NK-92 (cell line): ENCODE results near the gene SPOCK2.
"Not testable (repeated sequence)": the region's sequence is repeated elsewhere in the genome, so short reads cannot be mapped to it uniquely, and the experiment has no call there.

Source experiments
- DNase-seq: peaks from one replicate; lab custom pipeline; 2025; ENCODE audit not compliant: unreplicated experiment; lab: John Stamatoyannopoulos, UW

The SPOCK2 gene

DNA sequence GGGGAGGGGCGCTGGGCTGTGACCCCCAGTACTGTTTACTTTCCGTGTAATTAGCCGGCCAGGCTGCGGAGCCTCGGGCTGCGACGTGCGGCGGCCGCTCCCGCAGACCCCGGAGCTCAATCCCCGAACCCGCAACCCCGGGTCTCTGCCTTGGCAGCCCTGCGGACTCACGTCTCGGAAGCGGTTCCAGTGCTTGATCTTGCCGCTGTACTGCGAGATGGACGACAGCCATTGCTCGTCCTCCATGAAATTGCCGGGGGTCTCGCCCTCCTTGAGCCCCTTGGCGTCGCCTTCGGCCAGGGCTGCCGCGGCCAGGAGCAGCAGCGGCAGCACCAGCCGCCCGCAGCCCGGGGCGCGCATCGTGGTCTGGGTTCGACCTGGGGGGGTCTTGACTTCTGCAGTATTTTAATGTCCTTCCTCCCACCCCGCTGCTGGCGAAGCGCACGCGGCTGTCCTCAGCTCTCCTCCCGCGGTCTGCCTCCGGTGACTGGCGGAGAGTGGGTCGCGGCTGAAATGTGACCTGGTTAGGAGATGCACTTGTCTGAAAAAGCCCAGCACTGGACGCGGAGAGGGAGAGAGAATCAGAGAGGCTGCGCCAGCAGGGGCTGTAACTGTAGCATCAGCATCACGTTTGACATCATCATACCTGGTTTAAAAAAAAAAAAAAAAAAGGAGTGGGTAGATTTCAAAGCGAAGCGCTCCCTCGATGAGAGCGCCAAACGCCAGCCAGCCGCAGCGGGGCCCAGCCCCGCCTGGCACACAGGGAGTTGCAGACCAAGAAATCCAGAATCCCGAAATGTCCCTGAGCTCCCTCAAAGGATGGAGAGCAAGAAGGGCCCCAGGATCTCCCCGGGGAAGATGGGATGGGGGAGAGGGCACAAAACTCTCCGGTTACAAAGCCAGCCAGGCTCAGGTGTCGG is at the start of gene SPOCK2:
Gene SPOCK2, minus strand, starts transcription at position 583 of the 920 bp plus-strand sequence. Its CDS starts 223 bp downstream, at position 360.
- DNase-seq = peak; percentile 10

DNA sequence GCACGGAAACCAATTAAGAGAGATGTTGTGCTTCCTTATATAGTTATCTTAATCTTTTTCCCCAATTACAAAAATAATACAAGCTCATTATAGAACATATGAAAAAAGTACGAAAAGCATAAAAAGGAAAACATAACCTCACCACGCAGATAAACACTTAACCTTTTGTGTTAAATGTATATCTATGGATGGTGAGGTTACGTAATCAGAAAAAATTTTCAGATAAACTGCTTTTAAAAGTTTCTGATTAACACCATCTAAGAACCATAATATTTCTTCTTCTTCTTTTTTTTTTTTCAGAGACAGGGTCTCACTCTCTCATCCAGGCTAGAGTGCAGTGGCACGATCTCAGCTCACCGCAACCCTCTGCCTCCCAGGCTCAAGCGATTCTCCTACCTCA is 49.2 kb upstream of the SPOCK2 start:
- no peak for DNase-seq

DNA sequence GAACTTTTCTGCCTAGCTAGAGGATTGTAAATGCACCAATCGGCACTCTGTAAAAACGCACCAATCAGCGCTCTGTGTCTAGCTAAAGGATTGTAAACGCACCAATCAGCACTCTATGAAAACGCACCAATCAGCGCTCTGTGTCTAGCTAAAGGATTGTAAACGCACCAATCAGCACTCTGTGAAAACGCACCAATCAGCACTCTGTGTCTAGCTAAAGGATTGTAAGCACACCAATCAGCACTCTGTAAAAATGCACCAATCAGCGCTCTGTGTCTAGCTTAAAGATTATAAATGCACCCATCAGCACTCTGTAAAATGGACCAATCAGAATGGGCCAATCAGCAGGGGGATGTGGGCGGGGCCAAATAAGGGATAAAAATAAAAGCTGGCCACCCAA is 47.9 kb upstream of the SPOCK2 start:
- not testable (repeated sequence) for DNase-seq

DNA sequence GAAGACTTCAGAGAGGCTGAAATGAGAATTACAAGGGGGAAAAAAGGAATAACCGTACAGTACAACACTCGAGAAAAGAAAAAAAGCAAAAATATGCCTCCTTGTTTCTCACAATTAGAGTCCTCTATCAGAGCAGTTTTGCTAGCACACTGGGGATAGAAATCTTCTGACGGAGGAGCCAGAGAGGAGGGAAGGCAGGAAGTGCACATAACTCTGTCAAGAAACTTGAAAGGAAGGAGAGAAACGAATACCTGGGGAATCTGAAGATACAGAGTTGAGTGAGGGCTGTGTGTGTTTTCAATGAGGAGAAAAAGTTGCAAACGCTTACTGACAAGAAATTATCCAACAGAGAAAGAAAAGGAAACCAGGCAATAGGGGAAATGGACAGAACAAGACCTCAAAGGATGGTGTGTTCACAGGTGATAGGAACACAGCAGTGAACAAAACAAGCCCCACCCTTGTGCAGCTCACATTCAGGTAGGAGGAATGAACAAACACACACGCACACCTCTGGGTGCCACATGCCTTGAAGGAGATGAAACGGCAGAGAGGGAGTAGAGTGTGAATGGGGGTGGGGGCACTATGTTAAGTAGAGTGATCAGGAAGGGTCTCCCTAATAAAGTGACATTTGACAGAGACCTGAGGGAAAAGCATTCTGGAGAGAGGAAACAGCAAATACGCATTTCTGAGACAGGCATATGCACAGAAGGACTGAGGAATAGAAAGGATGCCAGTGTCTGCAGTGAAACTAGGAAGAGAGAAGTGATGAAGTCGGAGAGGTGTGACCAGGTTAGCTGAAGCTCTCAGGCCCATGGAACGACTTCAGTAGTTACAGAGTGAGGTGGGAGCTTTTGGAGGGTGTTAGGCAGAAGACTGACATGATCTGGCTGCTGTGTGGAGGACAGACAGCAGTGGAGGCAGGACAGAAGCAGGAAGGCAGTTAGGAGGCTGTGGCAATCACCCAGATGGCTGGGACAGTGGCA is 46.7 kb upstream of the SPOCK2 start:
- DNase-seq = no peak

GRCh38 chr10:72133517-72133916 is 45.2 kb upstream of the SPOCK2 start:
- no peak for DNase-seq

DNA sequence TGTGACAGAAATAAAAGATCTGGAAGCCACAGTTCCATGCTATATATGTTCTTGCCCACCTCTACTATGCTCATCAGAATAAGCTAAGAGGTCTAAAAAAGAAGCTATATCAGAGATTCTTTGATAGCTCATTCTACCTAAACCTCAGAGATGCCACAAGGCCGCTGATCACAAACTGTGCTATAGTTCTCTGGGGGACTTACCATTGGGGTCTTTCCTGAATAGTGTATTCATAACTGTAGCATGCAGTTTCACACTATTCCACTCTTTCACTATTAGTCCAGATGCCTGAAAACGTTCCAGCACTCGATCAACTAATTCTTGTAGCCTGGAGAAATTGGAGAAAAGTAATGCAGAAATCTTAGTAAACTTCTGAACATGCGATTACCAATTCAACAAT is 44.5 kb upstream of the SPOCK2 start:
- no peak for DNase-seq

DNA sequence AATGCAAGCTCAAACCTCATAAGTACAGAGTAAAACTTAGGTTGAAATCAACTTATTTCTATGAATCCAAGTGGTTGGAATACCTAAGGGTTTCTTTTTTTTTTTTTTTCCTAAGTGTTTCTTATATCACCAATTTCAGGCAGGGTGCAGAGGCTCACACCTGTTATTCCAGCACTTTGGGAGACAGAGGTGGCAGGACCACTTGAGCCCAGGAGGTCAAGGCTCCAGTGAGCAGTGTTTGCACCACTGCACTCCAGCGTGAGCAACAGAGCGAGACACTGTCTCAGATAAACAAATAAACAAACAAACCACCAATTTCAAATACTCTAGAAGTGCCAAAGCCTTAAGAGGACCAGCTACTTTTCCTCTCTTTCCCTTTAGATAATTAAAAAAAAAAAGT is 39.2 kb upstream of the SPOCK2 start:
- DNase-seq = no peak

- no peak for DNase-seq
Measured at GRCh38 chr10:72126872-72127232, 38.5 kb upstream of the SPOCK2 start.

DNA sequence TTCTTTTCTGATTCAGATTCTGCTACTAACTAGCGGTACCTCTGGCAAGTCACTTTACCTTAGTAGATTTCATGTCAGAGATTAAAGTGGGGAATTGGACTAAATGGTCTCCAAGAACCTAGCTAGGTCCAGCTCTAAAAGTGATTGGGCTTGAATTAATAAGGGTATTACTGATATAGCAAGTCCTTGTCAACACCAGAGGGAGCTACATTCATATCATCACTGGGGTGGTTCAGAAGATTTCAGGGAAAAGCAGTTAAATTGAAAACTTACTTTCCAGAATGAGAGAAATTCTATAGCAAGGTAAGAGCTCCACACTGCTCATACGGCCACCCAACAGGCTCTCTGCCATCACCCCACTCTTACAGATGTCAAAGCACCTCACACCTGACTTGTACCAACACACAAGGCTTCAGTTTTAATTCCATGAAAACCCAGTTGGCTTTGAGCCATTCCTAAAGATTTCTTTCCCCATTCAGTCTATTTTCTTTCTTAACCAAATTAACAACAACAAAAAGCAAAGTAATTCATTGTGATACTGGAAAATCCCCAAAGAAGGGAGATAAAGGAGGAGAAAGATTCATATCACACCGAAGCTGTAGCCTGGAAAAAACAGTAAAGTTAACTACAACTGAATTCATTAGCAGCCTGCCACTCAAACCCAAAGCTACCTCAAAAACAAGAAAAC is 38.0 kb upstream of the SPOCK2 start:
- no peak for DNase-seq

GRCh38 chr10:72124989-72125388 is 36.6 kb upstream of the SPOCK2 start:
- DNase-seq = no peak

DNA sequence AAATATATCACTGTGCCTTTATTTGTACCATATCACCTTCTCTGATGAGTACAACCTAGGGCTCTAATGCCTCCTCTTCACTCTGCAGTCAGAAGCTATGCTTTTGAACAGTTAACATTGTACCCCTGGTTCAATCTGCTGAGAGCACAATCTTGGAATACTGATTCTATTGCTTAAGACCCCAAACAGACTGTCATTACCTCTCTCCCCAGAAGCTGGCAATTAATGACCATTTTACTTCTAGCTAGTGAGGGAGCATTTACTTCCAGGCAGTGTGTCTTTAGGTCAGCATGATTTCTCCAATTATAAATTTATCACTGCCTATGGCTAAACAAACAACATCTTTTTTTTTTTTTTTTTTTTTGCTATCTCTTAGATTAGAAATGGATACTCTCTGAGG is 36.0 kb upstream of the SPOCK2 start:
- no peak for DNase-seq

DNA sequence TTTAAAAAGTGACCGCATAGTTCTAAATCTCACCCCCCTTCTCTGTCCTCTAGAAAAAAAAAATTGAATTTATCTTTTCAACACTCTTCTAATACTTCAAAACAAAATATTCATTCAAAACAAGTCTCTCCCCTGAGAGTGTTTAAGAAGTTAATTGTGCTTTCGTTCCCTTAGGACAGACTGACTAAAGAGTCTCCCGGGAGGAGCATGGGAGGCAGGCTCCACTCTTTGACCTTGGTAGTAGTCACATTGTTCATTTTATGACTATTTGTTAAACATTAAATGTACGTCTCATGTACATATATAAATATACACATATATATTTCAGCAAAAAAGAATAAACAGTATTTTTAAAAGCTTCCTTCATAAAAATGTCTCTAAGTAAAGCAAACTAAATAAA is 35.3 kb upstream of the SPOCK2 start:
- DNase-seq = no peak

DNA sequence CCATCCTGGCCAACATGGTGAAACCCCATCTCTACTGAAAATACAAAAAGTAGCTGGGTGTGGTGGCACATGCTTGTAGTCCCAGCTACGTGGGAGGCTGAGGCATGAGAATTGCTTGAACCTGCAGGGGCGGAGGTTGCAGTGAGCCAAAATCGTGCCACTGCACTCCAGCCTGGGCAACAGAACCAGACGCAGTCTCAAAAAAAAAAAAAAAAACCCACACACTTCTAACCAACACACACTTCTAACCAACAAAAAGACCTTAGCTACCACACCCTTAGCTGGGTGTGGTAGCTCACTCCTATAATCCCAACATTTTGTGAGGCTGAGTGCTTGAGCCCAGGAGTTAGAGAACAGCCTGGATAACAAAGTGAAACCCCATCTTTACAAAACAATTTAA is 33.9 kb upstream of the SPOCK2 start:
- DNase-seq = no peak

DNA sequence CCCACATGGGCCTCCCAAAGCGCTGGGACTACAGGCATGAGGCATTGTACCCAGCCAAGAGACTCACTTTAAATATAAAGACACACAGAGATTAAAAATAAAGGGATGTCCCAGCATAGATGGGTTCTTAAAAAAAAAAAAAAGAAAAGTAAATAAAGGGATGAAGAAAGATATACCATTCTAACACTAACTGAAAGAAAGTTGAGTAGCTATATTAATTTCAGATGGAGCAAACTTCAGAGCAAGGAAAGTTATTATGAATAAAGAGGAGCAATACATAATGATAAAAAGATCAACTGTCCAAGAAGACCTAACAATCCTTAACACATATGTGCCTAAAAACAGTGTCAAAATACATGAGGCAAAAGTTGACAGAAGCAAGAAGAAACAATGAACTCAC is 33.0 kb upstream of the SPOCK2 start:
- DNase-seq = no peak

DNA sequence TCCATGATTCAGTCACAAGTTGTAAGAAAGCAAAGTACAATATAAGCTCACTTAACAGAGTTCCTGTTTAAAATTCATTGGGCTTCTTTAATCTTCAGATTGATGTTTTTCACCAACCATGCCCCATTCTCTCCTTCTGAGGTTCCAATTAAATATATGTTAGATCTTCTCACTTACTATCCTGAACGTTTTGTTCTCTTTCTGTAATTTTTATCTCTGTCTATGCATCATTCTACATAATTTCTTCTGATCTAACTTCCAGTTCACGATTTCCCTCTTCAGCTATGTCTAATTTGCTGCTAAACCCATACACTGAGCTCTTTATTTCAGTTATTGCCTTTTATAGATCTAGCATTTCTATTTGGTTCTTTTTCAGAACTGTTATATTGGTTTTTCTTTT is 28.0 kb upstream of the SPOCK2 start:
- no peak for DNase-seq

DNA sequence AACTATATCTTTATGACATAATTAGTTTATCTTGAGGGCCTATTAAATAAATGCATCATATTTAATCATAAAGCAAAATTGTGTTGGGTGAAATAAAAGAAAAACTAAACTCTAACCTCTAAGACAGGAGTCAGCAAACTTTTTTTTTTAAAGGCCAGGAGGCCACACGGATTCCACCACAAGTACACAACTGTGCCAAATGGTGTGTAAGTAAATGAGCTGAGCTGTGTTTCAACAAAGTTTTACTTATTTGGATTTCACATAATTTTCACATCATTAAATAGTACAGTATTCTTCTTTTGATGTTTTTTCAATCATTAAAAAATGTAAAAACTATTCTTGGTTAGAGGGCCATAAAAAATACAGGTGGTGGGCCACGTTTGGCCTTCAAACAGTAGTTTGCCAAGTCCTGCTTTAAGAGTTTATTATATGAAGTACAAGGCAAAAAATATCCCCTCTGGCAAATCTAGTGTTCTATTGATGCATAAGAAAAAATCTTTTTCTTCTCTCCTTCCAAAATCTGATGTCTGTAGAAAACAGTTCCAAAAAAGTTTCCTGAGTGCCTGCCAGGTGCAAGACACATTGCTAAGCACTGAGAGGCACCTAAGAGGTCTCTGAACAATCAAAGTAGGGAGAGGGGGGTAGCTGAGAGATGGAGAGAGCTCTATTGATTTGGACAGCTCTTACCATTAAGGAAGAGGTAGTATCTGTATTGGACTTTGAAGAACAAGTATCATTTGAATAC is 26.5 kb upstream of the SPOCK2 start:
- no peak for DNase-seq

DNA sequence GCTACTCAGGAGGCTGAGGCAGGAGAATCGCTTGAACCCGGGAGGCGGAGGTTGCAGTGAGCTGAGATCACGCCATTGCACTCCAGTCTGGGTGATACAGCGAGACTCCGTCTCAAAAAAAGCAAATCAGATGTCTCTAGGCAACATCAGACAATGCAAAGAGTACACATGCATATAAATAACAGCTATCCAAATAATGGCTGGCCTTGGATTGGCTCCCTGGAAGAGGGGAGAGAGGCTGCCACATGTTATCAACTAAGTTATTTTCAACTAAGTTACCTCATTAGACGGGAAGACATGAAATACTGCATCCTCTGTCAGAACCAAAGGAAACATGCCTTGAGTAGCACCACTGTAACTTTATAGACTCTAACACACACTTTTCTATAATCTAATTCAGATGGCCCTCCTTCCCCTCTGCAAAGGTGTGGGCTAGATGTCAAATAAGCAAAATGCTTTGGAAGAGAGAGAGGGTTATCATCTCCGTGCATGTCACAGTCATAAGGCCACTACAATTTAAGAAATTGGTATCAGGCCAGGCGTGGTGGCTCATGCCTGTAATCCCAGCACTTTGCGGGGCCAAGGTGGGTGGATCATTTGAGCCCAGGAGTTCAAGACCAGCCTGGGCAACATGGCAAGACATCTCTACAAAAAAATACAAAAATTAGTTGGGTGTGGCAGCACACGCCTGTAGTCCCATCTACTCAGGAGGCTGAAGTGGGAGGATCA is 22.5 kb upstream of the SPOCK2 start:
- DNase-seq = no peak

DNA sequence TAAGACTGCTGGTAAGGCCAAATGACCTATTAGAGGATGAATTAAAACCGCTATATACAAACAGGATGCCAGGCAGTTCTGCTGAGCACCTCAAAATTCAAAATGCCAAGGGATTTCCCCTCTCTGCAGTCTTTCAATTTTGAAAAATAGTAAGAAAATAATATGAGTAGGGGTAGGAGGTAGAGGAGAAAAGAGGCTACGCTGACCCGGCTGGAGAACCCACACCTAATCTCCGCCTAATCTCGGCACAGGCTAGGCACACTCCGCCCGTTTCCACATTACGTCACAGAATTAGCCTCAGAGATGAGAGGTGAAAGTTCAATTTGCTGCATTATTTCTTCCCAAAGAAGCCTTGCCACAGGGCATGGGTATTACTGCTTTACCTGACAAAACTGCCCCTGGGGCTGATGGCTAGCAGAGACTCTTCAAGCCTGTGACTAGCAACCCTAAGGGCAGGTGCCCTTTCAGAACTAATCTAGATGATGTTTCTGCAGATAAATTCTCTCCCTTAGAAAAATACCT is 21.3 kb upstream of the SPOCK2 start:
- no peak for DNase-seq

GRCh38 chr10:72108830-72109635 is 20.7 kb upstream of the SPOCK2 start:
- no peak for DNase-seq
